Neural cell (in vitro differentiated cells): ENCODE results near the gene CTXND1. TPM values are rescaled to one million over a fixed set of nuclear protein-coding genes. Genes with fewer than 3 reads are reported as not detected.

Source experiments
- H2AFZ ChIP-seq: fragments of 200-600, 300-800 bp; sonication (generic), shearing (Covaris generic); 2 replicates; pipeline ENCODE4 v1.6.0; 2014; ENCODE audit warnings: low read depth, mild to moderate bottlenecking, antibody characterized with exemption, low read length, moderate library complexity
- H3F3A ChIP-seq: fragments of 200-600 bp; shearing (Covaris generic); 2 replicates; pipeline ENCODE4 v1.6.1; 2016; ENCODE audit warnings: mild to moderate bottlenecking, moderate library complexity, mixed read lengths, antibody characterized with exemption, low read length; ENCODE audit not compliant: insufficient read depth, poor library complexity, severe bottlenecking
- H3K27ac ChIP-seq: fragments of 200-600, 300-800 bp; sonication (generic), shearing (Covaris generic); 2 replicates; pipeline ENCODE4 v1.5.1; 2014; ENCODE audit warnings: mild to moderate bottlenecking, low read length, moderate library complexity
- H3K27me3 ChIP-seq: fragments of 300-800, 200-600 bp; sonication (generic), shearing (Covaris generic); 2 replicates; pipeline ENCODE4 v1.6.0; 2014; ENCODE audit warnings: mild to moderate bottlenecking, low read depth, low read length, moderate library complexity; ENCODE audit not compliant: insufficient read depth
- H3K36me3 ChIP-seq: fragments of 300-800, 200-600 bp; sonication (generic), shearing (Covaris generic); 2 replicates; pipeline ENCODE4 v1.5.1; 2014; ENCODE audit warnings: mild to moderate bottlenecking, antibody characterized with exemption, low read length, moderate library complexity; ENCODE audit not compliant: insufficient read depth
- H3K4me2 ChIP-seq: fragments of 300-800, 200-600 bp; sonication (generic), shearing (Covaris generic); 2 replicates; pipeline ENCODE4 v1.6.0; 2014; ENCODE audit warnings: mild to moderate bottlenecking, low read length
- H3K4me3 ChIP-seq: fragments of 300-800, 200-600 bp; sonication (generic), shearing (Covaris generic); 2 replicates; pipeline ENCODE4 v1.5.1; 2014; ENCODE audit warnings: mild to moderate bottlenecking, low read length, moderate library complexity
- H3K79me2 ChIP-seq: fragments of 200-600 bp; shearing (Covaris generic); replicated peaks from 2 replicates; pipeline ENCODE4 v1.6.0; 2014; ENCODE audit warnings: mild to moderate bottlenecking, low read length, moderate library complexity; ENCODE audit not compliant: insufficient read depth
- H3K9ac ChIP-seq: fragments of 300-800, 200-600 bp; sonication (generic), shearing (Covaris generic); 2 replicates; pipeline ENCODE4 v1.6.1; 2016; ENCODE audit warnings: mild to moderate bottlenecking, low read length, mixed read lengths
- H3K9me2 ChIP-seq: fragments of 200-600 bp; shearing (Covaris generic); 2 replicates; pipeline ENCODE4 v1.6.1; 2016; ENCODE audit warnings: mild to moderate bottlenecking, low read length, mixed read lengths; ENCODE audit not compliant: insufficient read depth
- H3K9me3 ChIP-seq: fragments of 200-600, 300-800 bp; sonication (generic), shearing (Covaris generic); 2 replicates; pipeline ENCODE4 v1.6.1; 2016; ENCODE audit warnings: mild to moderate bottlenecking, mixed run types, low read length, moderate library complexity, mixed read lengths
- H4K20me1 ChIP-seq: fragments of 200-600 bp; shearing (Covaris generic); 2 replicates; pipeline ENCODE4 v1.6.1; 2016; ENCODE audit warnings: mild to moderate bottlenecking, mixed run types; ENCODE audit not compliant: insufficient read depth
- EP300 ChIP-seq: fragments of 450-650 bp; conservative IDR thresholded peaks from 2 replicates; pipeline ENCODE4 v1.6.1; 2014; ENCODE audit warnings: antibody characterized with exemption, mild to moderate bottlenecking, moderate library complexity; ENCODE audit not compliant: poor library complexity, severe bottlenecking
- EZH2 ChIP-seq: fragments of 200-600, 300-800 bp; shearing (Covaris generic), sonication (generic); IDR thresholded peaks from 2 replicates; pipeline ENCODE4 v1.6.1; 2014; ENCODE audit warnings: antibody characterized with exemption, low read length, borderline replicate concordance, mild to moderate bottlenecking; ENCODE audit not compliant: insufficient read depth, poor library complexity, severe bottlenecking
- MXI1 ChIP-seq: fragments of 450-650 bp; conservative IDR thresholded peaks from 2 replicates; pipeline ENCODE4 v1.6.1; 2014; ENCODE audit warnings: antibody characterized with exemption, mild to moderate bottlenecking; ENCODE audit not compliant: poor library complexity, severe bottlenecking
- POLR2AphosphoS5 ChIP-seq: IDR thresholded peaks from 2 replicates; pipeline ENCODE4 v1.6.1; 2012
- RAD21 ChIP-seq: fragments of 450-650 bp; conservative IDR thresholded peaks from 2 replicates; pipeline ENCODE4 v1.6.1; 2014; ENCODE audit warnings: antibody characterized with exemption, mild to moderate bottlenecking, moderate library complexity
- SMC3 ChIP-seq: fragments of 450-650 bp; conservative IDR thresholded peaks from 2 replicates; pipeline ENCODE4 v1.6.1; 2014; ENCODE audit warnings: antibody characterized with exemption, mild to moderate bottlenecking, moderate library complexity; ENCODE audit not compliant: poor library complexity
- TAF1 ChIP-seq: IDR thresholded peaks from 2 replicates; pipeline ENCODE4 v1.6.1; 2012; ENCODE audit warnings: low read depth
- polyA plus RNA-seq: library from polyadenylated mRNA; depleted of rRNA; stranded (reverse); fragments of >200 nt; gene quantifications from 2 replicates; pipeline ENCODE4 v1.2.3, GENCODE V29; 2014
- TF ChIP-seq, protein P1 (sequence below): IDR thresholded peaks from 2 replicates; pipeline ENCODE4 v1.6.1; 2012; ENCODE audit warnings: borderline replicate concordance
- TF ChIP-seq, protein P2 (sequence below): fragments of 450-650 bp; IDR thresholded peaks from 2 replicates; pipeline ENCODE4 v1.5.1; 2014; ENCODE audit warnings: antibody characterized with exemption, mild to moderate bottlenecking, moderate library complexity; ENCODE audit not compliant: poor library complexity, severe bottlenecking

The CTXND1 gene
- polyA plus RNA-seq, 1 donor from 2014 or later = not detected

DNA sequence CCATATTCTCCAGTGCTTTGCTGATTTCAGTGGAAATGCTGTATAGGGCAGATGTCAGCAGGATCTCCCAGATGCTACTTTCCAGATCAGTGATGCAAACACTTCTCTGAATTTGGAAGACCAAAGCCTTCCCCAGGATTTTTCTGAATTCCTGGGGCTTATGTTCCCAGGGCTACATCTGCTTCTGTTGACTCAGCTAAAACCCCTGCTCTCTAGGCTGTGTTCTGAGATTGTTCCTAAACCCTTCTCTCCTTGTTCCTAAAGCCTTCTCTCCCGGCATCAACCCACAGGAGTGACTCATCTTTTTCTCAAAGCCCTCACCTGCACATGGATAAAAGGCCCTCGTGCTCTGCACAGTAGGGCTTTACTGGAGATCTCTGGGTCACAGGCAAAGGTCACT is 63.8 kb downstream of the CTXND1 start:
- Histone ChIP-seq H3K36me3 (no peaks in the 10 kb centered on the region), H3K9me3 (no peaks in the 10 kb centered on the region), H3K27me3 (no peaks in the 10 kb centered on the region), H2AFZ (no peak overlapping the region), H3K4me2 (no peak overlapping the region), H3K9me2 (no peaks in the 10 kb centered on the region), H3K4me3 (no peak overlapping the region), H3K9ac (no peak overlapping the region), H3K27ac (no peak overlapping the region), H4K20me1 (no peaks in the 10 kb centered on the region), H3K79me2 (no peaks in the 10 kb centered on the region), H3F3A (no peaks in the 10 kb centered on the region)
- TF ChIP-seq, protein P1, sequence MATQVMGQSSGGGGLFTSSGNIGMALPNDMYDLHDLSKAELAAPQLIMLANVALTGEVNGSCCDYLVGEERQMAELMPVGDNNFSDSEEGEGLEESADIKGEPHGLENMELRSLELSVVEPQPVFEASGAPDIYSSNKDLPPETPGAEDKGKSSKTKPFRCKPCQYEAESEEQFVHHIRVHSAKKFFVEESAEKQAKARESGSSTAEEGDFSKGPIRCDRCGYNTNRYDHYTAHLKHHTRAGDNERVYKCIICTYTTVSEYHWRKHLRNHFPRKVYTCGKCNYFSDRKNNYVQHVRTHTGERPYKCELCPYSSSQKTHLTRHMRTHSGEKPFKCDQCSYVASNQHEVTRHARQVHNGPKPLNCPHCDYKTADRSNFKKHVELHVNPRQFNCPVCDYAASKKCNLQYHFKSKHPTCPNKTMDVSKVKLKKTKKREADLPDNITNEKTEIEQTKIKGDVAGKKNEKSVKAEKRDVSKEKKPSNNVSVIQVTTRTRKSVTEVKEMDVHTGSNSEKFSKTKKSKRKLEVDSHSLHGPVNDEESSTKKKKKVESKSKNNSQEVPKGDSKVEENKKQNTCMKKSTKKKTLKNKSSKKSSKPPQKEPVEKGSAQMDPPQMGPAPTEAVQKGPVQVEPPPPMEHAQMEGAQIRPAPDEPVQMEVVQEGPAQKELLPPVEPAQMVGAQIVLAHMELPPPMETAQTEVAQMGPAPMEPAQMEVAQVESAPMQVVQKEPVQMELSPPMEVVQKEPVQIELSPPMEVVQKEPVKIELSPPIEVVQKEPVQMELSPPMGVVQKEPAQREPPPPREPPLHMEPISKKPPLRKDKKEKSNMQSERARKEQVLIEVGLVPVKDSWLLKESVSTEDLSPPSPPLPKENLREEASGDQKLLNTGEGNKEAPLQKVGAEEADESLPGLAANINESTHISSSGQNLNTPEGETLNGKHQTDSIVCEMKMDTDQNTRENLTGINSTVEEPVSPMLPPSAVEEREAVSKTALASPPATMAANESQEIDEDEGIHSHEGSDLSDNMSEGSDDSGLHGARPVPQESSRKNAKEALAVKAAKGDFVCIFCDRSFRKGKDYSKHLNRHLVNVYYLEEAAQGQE = no peak
- no peak for TF ChIP-seq EP300
- TF ChIP-seq TAF1 = no peak
- TF ChIP-seq RAD21 = no peak
- TF ChIP-seq EZH2 = no peak
- TF ChIP-seq SMC3 = no peak
- no peak for TF ChIP-seq MXI1
- TF ChIP-seq, protein P2, sequence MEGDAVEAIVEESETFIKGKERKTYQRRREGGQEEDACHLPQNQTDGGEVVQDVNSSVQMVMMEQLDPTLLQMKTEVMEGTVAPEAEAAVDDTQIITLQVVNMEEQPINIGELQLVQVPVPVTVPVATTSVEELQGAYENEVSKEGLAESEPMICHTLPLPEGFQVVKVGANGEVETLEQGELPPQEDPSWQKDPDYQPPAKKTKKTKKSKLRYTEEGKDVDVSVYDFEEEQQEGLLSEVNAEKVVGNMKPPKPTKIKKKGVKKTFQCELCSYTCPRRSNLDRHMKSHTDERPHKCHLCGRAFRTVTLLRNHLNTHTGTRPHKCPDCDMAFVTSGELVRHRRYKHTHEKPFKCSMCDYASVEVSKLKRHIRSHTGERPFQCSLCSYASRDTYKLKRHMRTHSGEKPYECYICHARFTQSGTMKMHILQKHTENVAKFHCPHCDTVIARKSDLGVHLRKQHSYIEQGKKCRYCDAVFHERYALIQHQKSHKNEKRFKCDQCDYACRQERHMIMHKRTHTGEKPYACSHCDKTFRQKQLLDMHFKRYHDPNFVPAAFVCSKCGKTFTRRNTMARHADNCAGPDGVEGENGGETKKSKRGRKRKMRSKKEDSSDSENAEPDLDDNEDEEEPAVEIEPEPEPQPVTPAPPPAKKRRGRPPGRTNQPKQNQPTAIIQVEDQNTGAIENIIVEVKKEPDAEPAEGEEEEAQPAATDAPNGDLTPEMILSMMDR = no peak
- no peak for TF ChIP-seq POLR2AphosphoS5

DNA sequence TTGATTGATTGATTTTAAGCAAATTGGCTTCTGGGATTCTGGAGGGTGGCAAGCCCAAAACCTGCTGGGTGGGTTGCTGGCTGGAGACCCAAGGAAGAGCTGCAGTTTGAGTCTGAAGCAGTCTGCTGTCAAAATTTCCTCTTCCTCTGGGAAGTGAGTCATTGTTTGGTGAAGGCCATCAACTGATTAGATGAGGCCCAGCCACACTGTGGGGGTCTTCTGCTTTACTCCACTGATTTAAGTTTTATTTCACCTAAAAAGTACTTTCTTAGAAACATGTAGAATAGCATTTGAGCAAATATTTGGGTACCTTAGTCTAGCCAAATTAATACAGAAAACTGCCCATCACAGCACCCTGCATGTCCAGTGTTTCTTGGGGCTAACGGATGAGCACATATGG is 65.4 kb downstream of the CTXND1 start:
- H4K20me1 ChIP-seq = no peaks in the 10 kb centered on the region
- H3K27me3 ChIP-seq = no peaks in the 10 kb centered on the region
- H3K27ac ChIP-seq = no peak overlapping the region
- no peaks in the 10 kb centered on the region for H3F3A ChIP-seq
- H3K79me2 ChIP-seq = no peaks in the 10 kb centered on the region
- H3K4me2 ChIP-seq = no peak overlapping the region
- H3K9me3 ChIP-seq = no peaks in the 10 kb centered on the region
- no peak overlapping the region for H3K9ac ChIP-seq
- H3K4me3 ChIP-seq = no peak overlapping the region
- H3K9me2 ChIP-seq = no peaks in the 10 kb centered on the region
- H2AFZ ChIP-seq = no peak overlapping the region
- H3K36me3 ChIP-seq = no peaks in the 10 kb centered on the region
- TF ChIP-seq, protein P2 = no peak
- TF ChIP-seq, protein P1 = no peak
- TF ChIP-seq EZH2 (no peak), EP300 (no peak), TAF1 (no peak), RAD21 (no peak), MXI1 (no peak), POLR2AphosphoS5 (no peak), SMC3 (no peak)
